ENCODE measurements around the gene GREM1. TPM values are rescaled to one million over a fixed set of nuclear protein-coding genes. Genes with fewer than 3 reads are reported as not detected.

GREM1 gene
- total and polyA plus RNA-seq, 9 of the 15 experiments (the other 6 are each of a cell fraction or from before 2014, with no cell fraction given), result 0.01 to 0.20 (median 0.06) TPM; not detected in 6

GRCh38 chr15:32733281-32733680, 15.5 kb downstream of the GREM1 start:
- H3K4me2 ChIP-seq (ENCODE audit: insufficient read depth, low read length), result no peak overlapping the region
- CTCF ChIA-PET (ENCODE audit: low intra/inter-chr PET ratio), result no interaction called here
- no peak overlapping the region for H3K4me3 ChIP-seq
- H3K9me3 ChIP-seq (replicated peaks; ENCODE audit: control insufficient read depth, insufficient read depth, low read depth, low read length), result no peaks in the 10 kb centered on the region
- H3K27me3 ChIP-seq (ENCODE audit: control insufficient read depth in 2 of 2, insufficient read depth in 2 of 2, low read length in 2 of 2), result no peaks in the 10 kb centered on the region
- in situ Hi-C loops (cut with MboI) (no loop called here), intact Hi-C loops (cut with micrococcal nuclease) (no loop called here)
- no peaks in the 10 kb centered on the region for H4K20me1 ChIP-seq (replicated peaks; ENCODE audit: control insufficient read depth, insufficient read depth, low read length)
- no peak for ATAC-seq
- H3K9ac ChIP-seq (ENCODE audit: insufficient read depth in 1 of 2, low read depth in 2 of 2, low read length in 2 of 2), result no peak overlapping the region
- no peak overlapping the region for H3K27ac ChIP-seq (ENCODE audit: extremely low read depth, low read depth, low read length)
- no peaks in the 10 kb centered on the region for H3K36me3 ChIP-seq (ENCODE audit: control insufficient read depth, insufficient read depth, low read length)
- WGBS (ENCODE audit: insufficient coverage, low coverage, missing lambda C conversion rate), result 12% methylated on average over 3 of the region's 3 CpGs
- POLR2A ChIA-PET, result no interaction called here
- no peak for DNase-seq (ENCODE audit: extremely low read depth in 1 of 4, low spot score in 3 of 4)
- BruUV-seq (replicated peaks), result no TSS peak
- H3K4me1 ChIP-seq (replicated peaks in 1 of 2; ENCODE audit: control insufficient read depth in 2 of 2, insufficient read depth in 2 of 2, low read length in 2 of 2), result peaks cover 5 to 6% of the 10 kb centered on the region in 2 experiments; a peak in 3 of 5 replicates
- no peak overlapping the region for H2AFZ ChIP-seq (ENCODE audit: low read depth, low read length)
- H3K9me1 ChIP-seq (ENCODE audit: control insufficient read depth, insufficient read depth, low read length), result no peaks in the 10 kb centered on the region
- no peaks in the 10 kb centered on the region for H3K79me2 ChIP-seq (ENCODE audit: control insufficient read depth, insufficient read depth, low read length)
- TF ChIP-seq PTTG1 (tag; IDR thresholded peaks at IDR 0.05; ENCODE audit: low read depth) (no peak), NFE2 (IDR thresholded peaks at IDR 0.05; ENCODE audit: low read depth) (no peak), HNRNPK (IDR thresholded peaks at IDR 0.05; ENCODE audit: low read depth, low read length, poor library complexity, severe bottlenecking) (no peak), RBBP5 (IDR thresholded peaks at IDR 0.05; ENCODE audit: borderline replicate concordance, insufficient read depth, low read length, poor library complexity, severe bottlenecking) (no peak), NELFE (IDR thresholded peaks at IDR 0.05; ENCODE audit: insufficient read depth, insufficient read length) (no peak), ZNF143 (CRISPR knock-in tag; IDR thresholded peaks at IDR 0.05) (no peak), SMARCE1 (IDR thresholded peaks at IDR 0.05) (no peak), DEAF1 (CRISPR knock-in tag; IDR thresholded peaks at IDR 0.05) (no peak), ETV5 (CRISPR knock-in tag; IDR thresholded peaks at IDR 0.05; ENCODE audit: low read depth) (no peak), SLC30A9 (CRISPR knock-in tag; IDR thresholded peaks at IDR 0.05) (no peak), HBP1 (CRISPR knock-in tag; IDR thresholded peaks at IDR 0.05) (no peak)
- no peak for FAIRE-seq

Data from K562 (cell line).